Fibroblast of the aortic adventitia (primary cell): ENCODE results near the gene KLHL25. TPM values are rescaled to one million over a fixed set of nuclear protein-coding genes. Genes with fewer than 3 reads are reported as not detected.

Experiments used
- DNase-seq: peaks from one replicate; pipeline ENCODE4 v3.0.0-alpha.2; 2010; ENCODE audit warnings: low read depth
- H3K4me3 ChIP-seq: 2 replicates; pipeline ENCODE4 v1.5.1; 2011; ENCODE audit warnings: low read depth, mild to moderate bottlenecking, control low read depth, low read length, moderate library complexity
- CTCF ChIP-seq: IDR thresholded peaks from 2 replicates; pipeline ENCODE4 v1.5.1; 2011; ENCODE audit warnings: mild to moderate bottlenecking, low read length, control low read depth, inconsistent platforms; ENCODE audit not compliant: insufficient read depth
- total RNA-seq: library from RNA; depleted of rRNA; stranded (reverse); fragments of >200 nt; gene quantifications from 2 replicates; pipeline ENCODE4 v1.2.3, GENCODE V29; 2012; ENCODE audit warnings: low replicate concordance

The KLHL25 gene
- total RNA-seq, 1 donor = 2.3 TPM

DNA sequence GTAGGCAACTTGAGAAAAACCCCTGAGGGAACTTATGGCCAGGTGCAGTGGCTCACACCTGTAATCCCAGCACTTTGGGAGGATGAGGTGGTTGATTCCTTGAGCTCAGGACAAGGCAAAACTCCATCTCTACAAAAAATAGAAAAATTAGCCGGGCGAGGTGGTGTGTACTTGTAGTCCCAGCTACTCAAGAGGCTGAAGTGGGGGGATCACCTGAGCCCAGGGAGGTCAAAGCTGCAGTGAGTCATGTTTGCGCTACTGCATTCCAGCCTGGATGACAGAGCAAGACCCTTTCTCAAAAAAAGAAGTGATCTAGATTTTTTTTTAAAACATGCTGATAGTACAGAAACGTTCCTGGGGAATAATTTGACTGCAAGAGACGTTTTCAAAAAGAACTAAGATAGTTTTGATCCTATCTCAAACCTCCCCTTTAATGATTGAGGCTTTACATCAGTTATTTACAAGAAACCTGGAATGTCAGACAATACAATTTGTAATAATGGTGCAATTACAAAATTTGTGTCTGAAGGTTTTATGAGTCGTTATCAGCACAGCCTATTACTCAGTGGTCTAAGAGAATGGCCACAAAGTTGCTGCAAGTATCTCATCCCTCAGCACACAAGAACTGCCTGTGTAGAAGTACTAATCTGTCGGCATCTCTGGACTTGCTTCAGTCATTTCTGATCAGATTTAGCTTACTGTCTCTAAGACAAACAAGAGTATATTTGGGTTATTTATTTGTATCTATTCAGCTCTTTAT, 32.2 kb upstream of the KLHL25 start:
- TF ChIP-seq CTCF = no peak
- peak; percentile 15 for DNase-seq
- H3K4me3 ChIP-seq = no peak overlapping the region

DNA sequence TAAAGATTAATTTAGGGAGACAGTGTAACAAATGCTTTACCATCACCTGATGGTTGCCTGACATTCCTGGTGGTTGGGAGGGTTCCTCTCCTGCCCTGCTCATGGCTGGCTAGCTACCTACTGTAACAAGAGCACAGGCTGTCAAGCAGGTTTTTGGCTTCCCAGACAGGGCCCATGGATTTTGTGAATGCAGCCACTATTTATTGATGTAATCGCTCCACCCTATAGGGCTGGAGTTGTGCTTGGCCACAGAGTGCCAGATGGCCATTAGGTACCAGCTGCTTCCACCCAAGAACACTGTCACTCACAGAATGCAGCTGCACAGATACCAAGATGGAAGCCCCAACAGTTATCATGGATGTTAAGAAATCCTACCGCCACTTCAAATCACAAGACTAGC, 31.0 kb upstream of the KLHL25 start:
- no peak for TF ChIP-seq CTCF
- H3K4me3 ChIP-seq = no peak overlapping the region
- DNase-seq = no peak

GRCh38 chr15:85825118-85825517, 30.4 kb upstream of the KLHL25 start:
- H3K4me3 ChIP-seq = no peak overlapping the region
- no peak for TF ChIP-seq CTCF
- DNase-seq = no peak

DNA sequence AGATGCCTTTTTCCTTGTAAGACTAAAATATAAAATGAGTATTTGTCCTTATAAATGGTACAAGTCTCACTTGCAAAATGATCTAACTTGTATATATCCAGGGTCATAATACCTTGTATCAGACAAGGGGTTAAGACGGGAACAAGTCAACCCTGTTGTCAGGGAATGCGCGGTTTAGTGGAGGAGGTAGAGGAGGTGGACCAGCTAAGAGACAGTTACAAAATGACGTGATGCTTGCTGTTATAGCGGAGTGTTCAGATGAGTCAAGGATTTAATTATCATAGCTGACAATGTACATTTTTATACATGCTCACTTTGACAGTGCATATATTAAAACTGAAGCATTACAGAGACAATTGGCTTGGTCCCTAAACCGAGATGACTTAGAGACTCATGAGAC, 26.8 kb upstream of the KLHL25 start:
- H3K4me3 ChIP-seq = no peak overlapping the region

GRCh38 chr15:85819938-85820337, 25.2 kb upstream of the KLHL25 start:
- no peak overlapping the region for H3K4me3 ChIP-seq
- DNase-seq = no peak
- TF ChIP-seq CTCF = no peak

More for the DNA sequence above, 26.8 kb upstream of the KLHL25 start:
- no peak for TF ChIP-seq CTCF
- no peak for DNase-seq

- no peak overlapping the region for H3K4me3 ChIP-seq
- no peak for DNase-seq
- no peak for TF ChIP-seq CTCF
Observed at GRCh38 chr15:85813234-85813633, 18.5 kb upstream of the KLHL25 start.

DNA sequence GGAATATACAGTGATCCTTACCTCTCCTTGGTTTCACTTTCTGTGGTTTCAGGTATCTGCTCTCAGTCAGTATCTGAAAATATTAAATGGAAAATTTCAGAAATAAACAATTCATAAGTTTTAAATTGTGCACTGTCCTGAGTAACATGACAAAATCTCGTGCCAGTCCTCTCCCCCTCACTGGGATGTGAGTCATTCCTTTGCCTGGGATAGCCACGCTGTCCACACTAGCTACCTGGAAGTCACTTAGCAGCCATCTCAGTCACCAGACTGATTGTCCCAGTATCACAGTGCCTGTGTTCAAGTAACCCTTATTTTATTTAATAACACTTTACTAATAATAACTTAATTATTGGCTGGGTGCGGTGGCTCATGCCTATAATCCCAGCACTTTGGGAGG, 15.3 kb upstream of the KLHL25 start:
- no peak for TF ChIP-seq CTCF
- no peak overlapping the region for H3K4me3 ChIP-seq
- no peak for DNase-seq
